H9 (cell line): ENCODE results near the gene RS1. TPM values are rescaled to one million over a fixed set of nuclear protein-coding genes. Genes with fewer than 3 reads are reported as not detected.

Experiments
- DNase-seq: peaks from one replicate; pipeline ENCODE4 v3.0.0-alpha.2; 2017
- H2AFZ ChIP-seq: one replicate; pipeline ENCODE4 v1.6.1; 2013; ENCODE audit warnings: mild to moderate bottlenecking, low read length, control low read depth, moderate library complexity
- H2AK5ac ChIP-seq: 2 replicates; pipeline ENCODE4 v1.6.1; 2013; ENCODE audit warnings: low read length, control low read depth, mixed read lengths; ENCODE audit not compliant: insufficient read length
- H2BK120ac ChIP-seq: one replicate; pipeline ENCODE4 v1.6.1; 2013; ENCODE audit warnings: low read depth, mild to moderate bottlenecking, low read length, control low read depth, inconsistent platforms; ENCODE audit not compliant: poor library complexity, severe bottlenecking
- H2BK12ac ChIP-seq: 2 replicates; pipeline ENCODE4 v1.6.1; 2013; ENCODE audit warnings: low read length, control low read depth, mixed read lengths, low read depth; ENCODE audit not compliant: insufficient read length
- H2BK15ac ChIP-seq: 2 replicates; pipeline ENCODE4 v1.6.1; 2013; ENCODE audit warnings: low read depth, low read length, control low read depth
- H2BK20ac ChIP-seq: one replicate; pipeline ENCODE4 v1.6.1; 2013; ENCODE audit warnings: low read depth, mild to moderate bottlenecking, low read length, control low read depth, inconsistent platforms; ENCODE audit not compliant: poor library complexity, severe bottlenecking
- H2BK5ac ChIP-seq: 2 replicates; pipeline ENCODE4 v1.6.1; 2013; ENCODE audit warnings: low read length, control low read depth, mixed read lengths; ENCODE audit not compliant: insufficient read length
- H3K14ac ChIP-seq: 2 replicates; pipeline ENCODE4 v1.6.1; 2013; ENCODE audit warnings: low read length, control low read depth; ENCODE audit not compliant: insufficient read depth
- H3K18ac ChIP-seq: 2 replicates; pipeline ENCODE4 v1.6.1; 2013; ENCODE audit warnings: low read depth, mild to moderate bottlenecking, mixed read lengths, low read length, control low read depth; ENCODE audit not compliant: insufficient read length
- H3K23ac ChIP-seq: 2 replicates; pipeline ENCODE4 v1.6.1; 2013; ENCODE audit warnings: low read length, control low read depth, mixed read lengths, low read depth; ENCODE audit not compliant: insufficient read length
- H3K23me2 ChIP-seq: 2 replicates; pipeline ENCODE4 v1.6.1; 2013; ENCODE audit warnings: low read depth, mild to moderate bottlenecking, mixed read lengths, low read length, control low read depth; ENCODE audit not compliant: insufficient read length, poor library complexity, severe bottlenecking
- H3K27ac ChIP-seq: 2 replicates; pipeline ENCODE4 v1.5.1; 2013; ENCODE audit warnings: low read length, control low read depth, mixed read lengths, low read depth; ENCODE audit not compliant: insufficient read length
- H3K27me3 ChIP-seq: 2 replicates; pipeline ENCODE4 v1.6.1; 2013; ENCODE audit warnings: low read length, control low read depth, inconsistent platforms; ENCODE audit not compliant: insufficient read depth
- H3K4ac ChIP-seq: 2 replicates; pipeline ENCODE4 v1.6.1; 2013; ENCODE audit warnings: low read depth, mild to moderate bottlenecking, control low read depth, inconsistent platforms, low read length, moderate library complexity
- H3K4me1 ChIP-seq: 2 replicates; pipeline ENCODE4 v1.6.1; 2013; ENCODE audit warnings: low read length, control low read depth, inconsistent platforms; ENCODE audit not compliant: insufficient read depth
- H3K4me2 ChIP-seq: 2 replicates; pipeline ENCODE4 v1.6.1; 2013; ENCODE audit warnings: low read length, control low read depth, mixed read lengths; ENCODE audit not compliant: insufficient read length, insufficient read depth
- H3K56ac ChIP-seq: 2 replicates; pipeline ENCODE4 v1.6.1; 2013; ENCODE audit warnings: low read depth, mild to moderate bottlenecking, mixed read lengths, low read length, control low read depth; ENCODE audit not compliant: insufficient read length
- H3K79me1 ChIP-seq: 2 replicates; pipeline ENCODE4 v1.6.1; 2013; ENCODE audit warnings: low read depth, mild to moderate bottlenecking, moderate library complexity, low read length, control low read depth, inconsistent platforms; ENCODE audit not compliant: insufficient read depth, poor library complexity, severe bottlenecking
- H3K79me2 ChIP-seq: 2 replicates; pipeline ENCODE4 v1.6.1; 2013; ENCODE audit warnings: low read length, control low read depth, inconsistent platforms; ENCODE audit not compliant: insufficient read depth
- H3K9ac ChIP-seq: 2 replicates; pipeline ENCODE4 v1.6.1; 2013; ENCODE audit warnings: low read length, control low read depth, mixed read lengths; ENCODE audit not compliant: insufficient read length; ENCODE audit errors: extremely low read depth
- H3K9me3 ChIP-seq: one replicate; pipeline ENCODE4 v1.6.1; 2013; ENCODE audit warnings: low read depth, low read length, inconsistent platforms; ENCODE audit not compliant: control insufficient read depth
- H3T11ph ChIP-seq: one replicate; pipeline ENCODE4 v1.6.1; 2013; ENCODE audit warnings: mild to moderate bottlenecking, low read length, control low read depth, inconsistent platforms
- H4K20me1 ChIP-seq: one replicate; pipeline ENCODE4 v1.6.1; 2013; ENCODE audit not compliant: control insufficient read depth, insufficient read length, insufficient read depth
- H4K5ac ChIP-seq: 2 replicates; pipeline ENCODE4 v1.6.1; 2013; ENCODE audit warnings: low read depth, mild to moderate bottlenecking, mixed read lengths, low read length, control low read depth; ENCODE audit not compliant: insufficient read length
- H4K8ac ChIP-seq: replicated peaks from 2 replicates; pipeline ENCODE4 v1.6.1; 2013; ENCODE audit warnings: low read length, control low read depth, mixed read lengths, low read depth; ENCODE audit not compliant: insufficient read length
- H4K91ac ChIP-seq: 2 replicates; pipeline ENCODE4 v1.6.1; 2013; ENCODE audit warnings: low read depth, mild to moderate bottlenecking, moderate library complexity, mixed read lengths, low read length, control low read depth; ENCODE audit not compliant: insufficient read length
- H3K27ac Mint-ChIP-seq, 3 experiments: 2 replicates in 2 of 3; 3 replicates in 1 of 3; pipeline ENCODE4 v1.8.0; 2020 to 2021; ENCODE audit warnings: mixed read lengths in 3 of 3, mild to moderate bottlenecking in 1 of 3, moderate library complexity in 1 of 3
- H3K27me3 Mint-ChIP-seq: 2 replicates; pipeline ENCODE4 v1.8.0; 2021; ENCODE audit warnings: low read depth, mild to moderate bottlenecking, moderate library complexity, mixed read lengths
- H3K36me3 Mint-ChIP-seq, 3 experiments: 2 replicates in 2 of 3; 3 replicates in 1 of 3; pipeline ENCODE4 v1.8.0; 2020 to 2021; ENCODE audit warnings: low read depth in 3 of 3, mixed read lengths in 3 of 3; ENCODE audit not compliant: insufficient read depth in 1 of 3
- H3K4me1 Mint-ChIP-seq, 2 experiments: 2 replicates each; pipeline ENCODE4 v1.8.0; 2020; ENCODE audit warnings: mixed read lengths in 2 of 2
- H3K4me3 Mint-ChIP-seq, 2 experiments: 2 replicates in 1 of 2; 3 replicates in 1 of 2; pipeline ENCODE4 v1.8.0; 2020 to 2021; ENCODE audit warnings: mild to moderate bottlenecking in 2 of 2, mixed read lengths in 2 of 2, moderate library complexity in 1 of 2
- H3K9me3 Mint-ChIP-seq, 2 experiments: 2 replicates in 1 of 2; 3 replicates in 1 of 2; pipeline ENCODE4 v1.8.0; 2020; ENCODE audit warnings: mild to moderate bottlenecking in 2 of 2, mixed read lengths in 2 of 2, moderate library complexity in 1 of 2
- WGBS: extraction: QIAGEN DNeasy Blood & Tissue Kit; methylation state at CpG from one replicate; pipeline ENCODE4 v1.1.7; 2013; ENCODE audit warnings: missing lambda C conversion rate, low lambda C conversion rate, mixed read lengths; ENCODE audit not compliant: insufficient read length; ENCODE audit errors: extremely low coverage; 5-methylcytosine and 5-hydroxymethylcytosine counted together
- total RNA-seq: library from RNA; stranded (reverse); gene quantifications from 2 replicates; pipeline ENCODE4 v1.2.1, GENCODE V29; 2021
- TF ChIP-seq, protein P1 (sequence below): fragments of 200-600 bp; sonication (generic); conservative IDR thresholded peaks from 3 replicates; pipeline ENCODE4 v1.8.0; 2021; ENCODE audit warnings: antibody characterized with exemption, mild to moderate bottlenecking

The RS1 gene
- total RNA-seq, 1 experiment from 2014 or later, result not detected

DNA sequence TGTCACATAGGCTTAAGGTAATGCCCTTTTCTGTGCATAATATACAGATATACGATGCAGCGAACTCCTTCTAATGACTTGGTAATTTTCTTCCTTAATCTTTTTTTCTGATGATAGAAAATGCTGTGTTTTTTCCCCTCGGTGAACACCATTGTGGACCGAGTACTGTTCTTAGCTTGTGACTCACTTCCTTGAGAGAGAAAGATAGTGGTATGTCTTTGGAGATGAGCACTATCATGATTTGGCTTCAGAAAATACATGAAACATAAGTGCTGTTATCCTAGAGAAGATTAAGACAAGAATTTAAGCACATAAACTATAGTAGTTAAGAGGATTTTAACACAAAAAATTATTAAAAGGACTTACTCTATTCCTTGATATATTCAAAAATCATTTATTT, 63.9 kb downstream of the RS1 start:
- Mint-ChIP-seq H3K4me1 (no peaks in the 10 kb centered on the region), H3K9me3 (peaks cover 61 to 63% of the 10 kb centered on the region in 2 experiments), H3K27ac (no peak overlapping the region), H3K27me3 (no peaks in the 10 kb centered on the region), H3K36me3 (peaks cover 31 to 67% (median 51%) of the 10 kb centered on the region in 3 experiments), H3K4me3 (no peak overlapping the region)
- Histone ChIP-seq H3K4me2 (no peak overlapping the region), H3T11ph (no peak overlapping the region), H2BK20ac (no peak overlapping the region), H3K23ac (no peak overlapping the region), H3K23me2 (no peaks in the 10 kb centered on the region), H4K8ac (no peak overlapping the region), H2AFZ (no peak overlapping the region), H4K20me1 (no peaks in the 10 kb centered on the region), H2BK120ac (no peak overlapping the region), H4K5ac (no peak overlapping the region), H3K9ac (no peak overlapping the region), H2BK12ac (no peak overlapping the region), H3K27me3 (no peaks in the 10 kb centered on the region), H3K14ac (no peak overlapping the region), H3K4me1 (no peaks in the 10 kb centered on the region), H4K91ac (no peak overlapping the region), H2AK5ac (no peak overlapping the region), H3K27ac (no peak overlapping the region), H3K79me1 (no peaks in the 10 kb centered on the region), H3K4ac (no peak overlapping the region), H2BK5ac (no peak overlapping the region), H3K56ac (no peak overlapping the region), H2BK15ac (no peak overlapping the region), H3K9me3 (peaks cover 25% of the 10 kb centered on the region), H3K18ac (no peak overlapping the region), H3K79me2 (no peaks in the 10 kb centered on the region)
- TF ChIP-seq, protein P1, sequence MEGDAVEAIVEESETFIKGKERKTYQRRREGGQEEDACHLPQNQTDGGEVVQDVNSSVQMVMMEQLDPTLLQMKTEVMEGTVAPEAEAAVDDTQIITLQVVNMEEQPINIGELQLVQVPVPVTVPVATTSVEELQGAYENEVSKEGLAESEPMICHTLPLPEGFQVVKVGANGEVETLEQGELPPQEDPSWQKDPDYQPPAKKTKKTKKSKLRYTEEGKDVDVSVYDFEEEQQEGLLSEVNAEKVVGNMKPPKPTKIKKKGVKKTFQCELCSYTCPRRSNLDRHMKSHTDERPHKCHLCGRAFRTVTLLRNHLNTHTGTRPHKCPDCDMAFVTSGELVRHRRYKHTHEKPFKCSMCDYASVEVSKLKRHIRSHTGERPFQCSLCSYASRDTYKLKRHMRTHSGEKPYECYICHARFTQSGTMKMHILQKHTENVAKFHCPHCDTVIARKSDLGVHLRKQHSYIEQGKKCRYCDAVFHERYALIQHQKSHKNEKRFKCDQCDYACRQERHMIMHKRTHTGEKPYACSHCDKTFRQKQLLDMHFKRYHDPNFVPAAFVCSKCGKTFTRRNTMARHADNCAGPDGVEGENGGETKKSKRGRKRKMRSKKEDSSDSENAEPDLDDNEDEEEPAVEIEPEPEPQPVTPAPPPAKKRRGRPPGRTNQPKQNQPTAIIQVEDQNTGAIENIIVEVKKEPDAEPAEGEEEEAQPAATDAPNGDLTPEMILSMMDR, result no peak
- WGBS, result no CpG with 5 or more reads among the region's 4 CpGs
- DNase-seq, result no peak
